ENCODE data around the gene LRIG1.

LRIG1 gene

GRCh38 chr3:66472313-66473134, 28.3 kb downstream of the LRIG1 start:
- ATAC-seq (ENCODE audit: insufficient read depth, low read depth) (0 out of 3 replicates have a peak, but pooled peaks have one; percentile 40), DNase-seq (no peak)
- H3K4me2 ChIP-seq (ENCODE audit: insufficient read depth, low read length): no peak overlapping the region
- H4K20me1 ChIP-seq (ENCODE audit: insufficient read depth, low read length): no peaks in the 10 kb centered on the region
- H3K4me1 ChIP-seq (ENCODE audit: insufficient read depth, low read length): peaks cover 16% of the 10 kb centered on the region
- H3K4me3 ChIP-seq (ENCODE audit: low read depth in 1 of 2, low read length in 2 of 2): no peak overlapping the region
- TF ChIP-seq, protein P1, sequence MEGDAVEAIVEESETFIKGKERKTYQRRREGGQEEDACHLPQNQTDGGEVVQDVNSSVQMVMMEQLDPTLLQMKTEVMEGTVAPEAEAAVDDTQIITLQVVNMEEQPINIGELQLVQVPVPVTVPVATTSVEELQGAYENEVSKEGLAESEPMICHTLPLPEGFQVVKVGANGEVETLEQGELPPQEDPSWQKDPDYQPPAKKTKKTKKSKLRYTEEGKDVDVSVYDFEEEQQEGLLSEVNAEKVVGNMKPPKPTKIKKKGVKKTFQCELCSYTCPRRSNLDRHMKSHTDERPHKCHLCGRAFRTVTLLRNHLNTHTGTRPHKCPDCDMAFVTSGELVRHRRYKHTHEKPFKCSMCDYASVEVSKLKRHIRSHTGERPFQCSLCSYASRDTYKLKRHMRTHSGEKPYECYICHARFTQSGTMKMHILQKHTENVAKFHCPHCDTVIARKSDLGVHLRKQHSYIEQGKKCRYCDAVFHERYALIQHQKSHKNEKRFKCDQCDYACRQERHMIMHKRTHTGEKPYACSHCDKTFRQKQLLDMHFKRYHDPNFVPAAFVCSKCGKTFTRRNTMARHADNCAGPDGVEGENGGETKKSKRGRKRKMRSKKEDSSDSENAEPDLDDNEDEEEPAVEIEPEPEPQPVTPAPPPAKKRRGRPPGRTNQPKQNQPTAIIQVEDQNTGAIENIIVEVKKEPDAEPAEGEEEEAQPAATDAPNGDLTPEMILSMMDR (IDR thresholded peaks at IDR 0.05; ENCODE audit: borderline replicate concordance, extremely low read depth, low read length, poor library complexity, severe bottlenecking): no peak
- TF ChIP-seq EZH2 (IDR thresholded peaks at IDR 0.05; ENCODE audit: borderline replicate concordance, low read depth, low read length, severe bottlenecking): no peak
- no peak overlapping the region for H2AFZ ChIP-seq (ENCODE audit: low read depth, low read length)
- H3K9me3 ChIP-seq (ENCODE audit: insufficient read depth, low read length, severe bottlenecking): no peaks in the 10 kb centered on the region
- H3K27me3 ChIP-seq (ENCODE audit: insufficient read depth, low read length, poor library complexity): no peaks in the 10 kb centered on the region
- no peaks in the 10 kb centered on the region for H3K79me2 ChIP-seq (ENCODE audit: insufficient read depth, low read length)
- no peak overlapping the region for H3K9ac ChIP-seq (ENCODE audit: low read depth, low read length)
- no peaks in the 10 kb centered on the region for H3K36me3 ChIP-seq (ENCODE audit: insufficient read depth, low read length)
- no peak overlapping the region for H3K27ac ChIP-seq (ENCODE audit: low read length)

DNA sequence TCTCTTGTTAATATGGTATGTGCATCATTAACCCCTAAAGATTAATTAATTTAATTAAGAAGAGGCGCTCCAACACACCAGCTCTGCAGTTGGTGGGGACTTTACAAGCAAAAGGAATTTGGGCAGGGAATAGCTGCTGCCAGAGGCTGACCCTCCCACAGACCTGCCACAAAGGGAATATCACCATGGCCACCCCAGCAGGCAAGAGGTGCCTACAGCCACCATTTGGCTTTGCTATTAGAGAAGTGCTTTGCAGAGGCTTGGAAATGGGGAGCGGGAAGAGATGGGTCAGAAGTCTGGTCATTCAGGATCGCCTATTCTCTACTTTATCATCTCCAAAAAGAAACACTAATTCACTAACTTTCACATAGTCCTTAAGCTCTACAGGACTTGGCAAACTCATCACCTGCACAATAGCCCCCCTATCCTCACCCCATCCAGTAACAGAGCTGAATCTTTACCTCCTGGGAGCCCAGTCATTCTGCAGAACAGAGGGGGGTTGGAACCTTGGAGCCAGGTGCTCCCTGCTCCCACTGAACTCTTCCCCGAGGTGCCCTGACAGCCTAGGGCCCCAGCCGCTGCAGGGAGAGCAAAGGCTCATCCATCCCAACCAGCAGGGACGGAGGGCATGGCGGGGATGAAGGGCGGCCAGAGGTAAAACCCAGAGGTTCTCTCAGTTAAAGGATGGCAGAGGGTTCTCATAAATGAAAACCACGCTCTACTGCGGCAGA, 29.7 kb downstream of the LRIG1 start:
- H3K4me1 ChIP-seq (ENCODE audit: insufficient read depth, low read length): peaks cover 16% of the 10 kb centered on the region
- H3K79me2 ChIP-seq (ENCODE audit: insufficient read depth, low read length): no peaks in the 10 kb centered on the region

GRCh38 chr3:66470285-66470684, 30.5 kb downstream of the LRIG1 start:
- no peak for ATAC-seq (ENCODE audit: insufficient read depth, low read depth)
- H2AFZ ChIP-seq (ENCODE audit: low read depth, low read length): no peak overlapping the region
- H3K36me3 ChIP-seq (ENCODE audit: insufficient read depth, low read length): no peaks in the 10 kb centered on the region
- H3K79me2 ChIP-seq (ENCODE audit: insufficient read depth, low read length): no peaks in the 10 kb centered on the region
- no peaks in the 10 kb centered on the region for H3K9me3 ChIP-seq (ENCODE audit: insufficient read depth, low read length, severe bottlenecking)
- no peak overlapping the region for H3K4me3 ChIP-seq (ENCODE audit: low read depth in 1 of 2, low read length in 2 of 2)
- no peaks in the 10 kb centered on the region for H4K20me1 ChIP-seq (ENCODE audit: insufficient read depth, low read length)
- no peak overlapping the region for H3K4me2 ChIP-seq (ENCODE audit: insufficient read depth, low read length)
- no peak overlapping the region for H3K27ac ChIP-seq (ENCODE audit: low read length)
- TF ChIP-seq EZH2 (IDR thresholded peaks at IDR 0.05; ENCODE audit: borderline replicate concordance, low read depth, low read length, severe bottlenecking): no peak
- TF ChIP-seq, protein P1 (IDR thresholded peaks at IDR 0.05; ENCODE audit: borderline replicate concordance, extremely low read depth, low read length, poor library complexity, severe bottlenecking): no peak
- H3K27me3 ChIP-seq (ENCODE audit: insufficient read depth, low read length, poor library complexity): no peaks in the 10 kb centered on the region
- peaks cover 16% of the 10 kb centered on the region for H3K4me1 ChIP-seq (ENCODE audit: insufficient read depth, low read length)
- no peak for DNase-seq
- no peak overlapping the region for H3K9ac ChIP-seq (ENCODE audit: low read depth, low read length)

More for the DNA sequence above, 29.7 kb downstream of the LRIG1 start:
- no peak for TF ChIP-seq EZH2 (IDR thresholded peaks at IDR 0.05; ENCODE audit: borderline replicate concordance, low read depth, low read length, severe bottlenecking)
- TF ChIP-seq, protein P1 (IDR thresholded peaks at IDR 0.05; ENCODE audit: borderline replicate concordance, extremely low read depth, low read length, poor library complexity, severe bottlenecking): no peak
- Histone ChIP-seq H3K4me3 (ENCODE audit: low read depth in 1 of 2, low read length in 2 of 2) (no peak overlapping the region), H3K27me3 (ENCODE audit: insufficient read depth, low read length, poor library complexity) (no peaks in the 10 kb centered on the region), H3K4me2 (ENCODE audit: insufficient read depth, low read length) (no peak overlapping the region), H4K20me1 (ENCODE audit: insufficient read depth, low read length) (no peaks in the 10 kb centered on the region), H3K9ac (ENCODE audit: low read depth, low read length) (no peak overlapping the region), H3K36me3 (ENCODE audit: insufficient read depth, low read length) (no peaks in the 10 kb centered on the region), H2AFZ (ENCODE audit: low read depth, low read length) (no peak overlapping the region), H3K27ac (ENCODE audit: low read length) (no peak overlapping the region), H3K9me3 (ENCODE audit: insufficient read depth, low read length, severe bottlenecking) (no peaks in the 10 kb centered on the region)
- DNase-seq: no peak
- no peak for ATAC-seq (ENCODE audit: insufficient read depth, low read depth)
